ENCODE measurements around the gene PCDH9.

Gene PCDH9

GRCh38 chr13:66875264-66875663 lies 354.9 kb downstream of the PCDH9 start:
- no peak for FAIRE-seq
- no peak for TF ChIP-seq POLR2A (IDR thresholded peaks at IDR 0.05; ENCODE audit: low read depth, low read length)
- TF ChIP-seq TAF1 (IDR thresholded peaks at IDR 0.05; ENCODE audit: borderline replicate concordance, low read depth, low read length) = no peak
- no peak for TF ChIP-seq POLR2AphosphoS5 (IDR thresholded peaks at IDR 0.05; ENCODE audit: low read depth, low read length)
- DNase-seq (ENCODE audit: insufficient read length) = no peak

- no peak for DNase-seq (ENCODE audit: insufficient read length)
- no peak for FAIRE-seq
- TF ChIP-seq POLR2A (IDR thresholded peaks at IDR 0.05; ENCODE audit: low read depth, low read length) (no peak), TAF1 (IDR thresholded peaks at IDR 0.05; ENCODE audit: borderline replicate concordance, low read depth, low read length) (no peak)
Measured at GRCh38 chr13:66864627-66865026, 365.5 kb downstream of the PCDH9 start.

GRCh38 chr13:66860878-66861417 lies 369.2 kb downstream of the PCDH9 start:
- FAIRE-seq (no peak), DNase-seq (ENCODE audit: insufficient read length) (no peak)
- no peak for TF ChIP-seq POLR2A (IDR thresholded peaks at IDR 0.05; ENCODE audit: low read depth, low read length)
- no peak for TF ChIP-seq POLR2AphosphoS5 (IDR thresholded peaks at IDR 0.05; ENCODE audit: low read depth, low read length)
- no peak for TF ChIP-seq TAF1 (IDR thresholded peaks at IDR 0.05; ENCODE audit: borderline replicate concordance, low read depth, low read length)

GRCh38 chr13:66859934-66860877 lies 369.9 kb downstream of the PCDH9 start:
- no peak for FAIRE-seq
- TF ChIP-seq POLR2A (IDR thresholded peaks at IDR 0.05; ENCODE audit: low read depth, low read length) (no peak), POLR2AphosphoS5 (IDR thresholded peaks at IDR 0.05; ENCODE audit: low read depth, low read length) (no peak), TAF1 (IDR thresholded peaks at IDR 0.05; ENCODE audit: borderline replicate concordance, low read depth, low read length) (no peak)
- no peak for DNase-seq (ENCODE audit: insufficient read length)

- TF ChIP-seq TAF1 (IDR thresholded peaks at IDR 0.05; ENCODE audit: borderline replicate concordance, low read depth, low read length) (no peak), POLR2A (IDR thresholded peaks at IDR 0.05; ENCODE audit: low read depth, low read length) (no peak), POLR2AphosphoS5 (IDR thresholded peaks at IDR 0.05; ENCODE audit: low read depth, low read length) (no peak)
- no peak for FAIRE-seq
- DNase-seq (ENCODE audit: insufficient read length) = no peak
Measured at GRCh38 chr13:66859078-66859477, 371.1 kb downstream of the PCDH9 start.

GRCh38 chr13:66858163-66858562 lies 372.0 kb downstream of the PCDH9 start:
- no peak for DNase-seq (ENCODE audit: insufficient read length)
- FAIRE-seq = no peak
- TF ChIP-seq TAF1 (IDR thresholded peaks at IDR 0.05; ENCODE audit: borderline replicate concordance, low read depth, low read length) = no peak

GRCh38 chr13:66855131-66855530 lies 375.0 kb downstream of the PCDH9 start:
- no peak for DNase-seq (ENCODE audit: insufficient read length)
- FAIRE-seq = no peak
- TF ChIP-seq POLR2AphosphoS5 (IDR thresholded peaks at IDR 0.05; ENCODE audit: low read depth, low read length) (no peak), POLR2A (IDR thresholded peaks at IDR 0.05; ENCODE audit: low read depth, low read length) (no peak), TAF1 (IDR thresholded peaks at IDR 0.05; ENCODE audit: borderline replicate concordance, low read depth, low read length) (no peak)

GRCh38 chr13:66853564-66853963 lies 376.6 kb downstream of the PCDH9 start:
- FAIRE-seq = no peak
- TF ChIP-seq TAF1 (IDR thresholded peaks at IDR 0.05; ENCODE audit: borderline replicate concordance, low read depth, low read length) = no peak
- TF ChIP-seq POLR2AphosphoS5 (IDR thresholded peaks at IDR 0.05; ENCODE audit: low read depth, low read length) = no peak
- no peak for TF ChIP-seq POLR2A (IDR thresholded peaks at IDR 0.05; ENCODE audit: low read depth, low read length)
- no peak for DNase-seq (ENCODE audit: insufficient read length)

- TF ChIP-seq POLR2A (IDR thresholded peaks at IDR 0.05; ENCODE audit: low read depth, low read length) = no peak
- TF ChIP-seq TAF1 (IDR thresholded peaks at IDR 0.05; ENCODE audit: borderline replicate concordance, low read depth, low read length) = no peak
- TF ChIP-seq POLR2AphosphoS5 (IDR thresholded peaks at IDR 0.05; ENCODE audit: low read depth, low read length) = no peak
- no peak for FAIRE-seq
- DNase-seq (ENCODE audit: insufficient read length) = no peak
Measured at GRCh38 chr13:66849706-66850105, 380.4 kb downstream of the PCDH9 start.

GRCh38 chr13:66847541-66847940 lies 382.6 kb downstream of the PCDH9 start:
- DNase-seq (ENCODE audit: insufficient read length) (no peak), FAIRE-seq (no peak)
- no peak for TF ChIP-seq POLR2AphosphoS5 (IDR thresholded peaks at IDR 0.05; ENCODE audit: low read depth, low read length)
- TF ChIP-seq POLR2A (IDR thresholded peaks at IDR 0.05; ENCODE audit: low read depth, low read length) = no peak

- DNase-seq (ENCODE audit: insufficient read length) (no peak), FAIRE-seq (no peak)
- TF ChIP-seq TAF1 (IDR thresholded peaks at IDR 0.05; ENCODE audit: borderline replicate concordance, low read depth, low read length) = no peak
- TF ChIP-seq POLR2A (IDR thresholded peaks at IDR 0.05; ENCODE audit: low read depth, low read length) = no peak
- no peak for TF ChIP-seq POLR2AphosphoS5 (IDR thresholded peaks at IDR 0.05; ENCODE audit: low read depth, low read length)
Measured at GRCh38 chr13:66845393-66845792, 384.7 kb downstream of the PCDH9 start.

- no peak for FAIRE-seq
- no peak for DNase-seq (ENCODE audit: insufficient read length)
- TF ChIP-seq POLR2A (IDR thresholded peaks at IDR 0.05; ENCODE audit: low read depth, low read length) (no peak), POLR2AphosphoS5 (IDR thresholded peaks at IDR 0.05; ENCODE audit: low read depth, low read length) (no peak)
Measured at GRCh38 chr13:66844933-66845332, 385.2 kb downstream of the PCDH9 start.
